H1 (cell line): ENCODE measurements around the gene GMNN.

Source experiments
- EGR1 ChIP-seq: IDR thresholded peaks from 2 replicates; pipeline ENCODE4 v1.6.1; 2011; ENCODE audit warnings: low read depth, low read length, borderline replicate concordance
- EZH2 ChIP-seq: fragments of 200-600 bp; sonication (generic); IDR thresholded peaks from 2 replicates; pipeline ENCODE4 v1.7.1; 2012; ENCODE audit warnings: low read depth, mild to moderate bottlenecking, moderate library complexity, low read length, inconsistent platforms; ENCODE audit not compliant: severe bottlenecking
- GABPA ChIP-seq: IDR thresholded peaks from 2 replicates; pipeline ENCODE4 v1.6.1; 2011; ENCODE audit warnings: mild to moderate bottlenecking, low read length, moderate library complexity, borderline replicate concordance; ENCODE audit not compliant: insufficient read depth
- GTF2F1 ChIP-seq: IDR thresholded peaks from 2 replicates; pipeline ENCODE4 v1.6.1; 2012; ENCODE audit warnings: low read depth, low read length, improper control_type of control experiment, borderline replicate concordance
- POLR2A ChIP-seq, 2 experiments: IDR thresholded peaks; 1 replicate in 1 of 2; 2 replicates in 1 of 2; pipeline ENCODE4 v1.6.1; 2011; ENCODE audit warnings: low read depth in 2 of 2, low read length in 2 of 2, mild to moderate bottlenecking in 2 of 2; ENCODE audit errors: control extremely low read depth in 1 of 2
- POLR2AphosphoS5 ChIP-seq: IDR thresholded peaks from 2 replicates; pipeline ENCODE4 v1.6.1; 2011; ENCODE audit warnings: low read depth, low read length
- SRF ChIP-seq: IDR thresholded peaks from 2 replicates; pipeline ENCODE4 v1.6.1; 2011; ENCODE audit warnings: mild to moderate bottlenecking, low read depth, low read length, moderate library complexity
- TAF1 ChIP-seq: IDR thresholded peaks from 2 replicates; pipeline ENCODE4 v1.6.1; 2011; ENCODE audit warnings: mild to moderate bottlenecking, low read depth, low read length
- ZNF274 ChIP-seq: IDR thresholded peaks from 2 replicates; pipeline ENCODE4 v1.7.0; 2012; ENCODE audit warnings: low read length, borderline replicate concordance; ENCODE audit errors: extremely low read depth
- TF ChIP-seq, protein P1 (sequence below), 3 experiments: IDR thresholded peaks; 1 replicate in 2 of 3; 2 replicates in 1 of 3; pipeline versions ENCODE4 v1.5.1 to v1.6.1; 2011; ENCODE audit warnings: low read length in 3 of 3, mild to moderate bottlenecking in 3 of 3, inconsistent platforms in 2 of 3, low read depth in 1 of 3, moderate library complexity in 1 of 3; ENCODE audit not compliant: insufficient read depth in 1 of 3; ENCODE audit errors: control extremely low read depth in 1 of 3
- TF ChIP-seq, protein P2 (sequence below): IDR thresholded peaks from 2 replicates; pipeline ENCODE4 v1.6.1; 2011; ENCODE audit warnings: low read length, improper control_type of control experiment

GRCh38 chr6:24825130-24825630 is 50.4 kb downstream of the GMNN start:
- TF ChIP-seq, protein P1, sequence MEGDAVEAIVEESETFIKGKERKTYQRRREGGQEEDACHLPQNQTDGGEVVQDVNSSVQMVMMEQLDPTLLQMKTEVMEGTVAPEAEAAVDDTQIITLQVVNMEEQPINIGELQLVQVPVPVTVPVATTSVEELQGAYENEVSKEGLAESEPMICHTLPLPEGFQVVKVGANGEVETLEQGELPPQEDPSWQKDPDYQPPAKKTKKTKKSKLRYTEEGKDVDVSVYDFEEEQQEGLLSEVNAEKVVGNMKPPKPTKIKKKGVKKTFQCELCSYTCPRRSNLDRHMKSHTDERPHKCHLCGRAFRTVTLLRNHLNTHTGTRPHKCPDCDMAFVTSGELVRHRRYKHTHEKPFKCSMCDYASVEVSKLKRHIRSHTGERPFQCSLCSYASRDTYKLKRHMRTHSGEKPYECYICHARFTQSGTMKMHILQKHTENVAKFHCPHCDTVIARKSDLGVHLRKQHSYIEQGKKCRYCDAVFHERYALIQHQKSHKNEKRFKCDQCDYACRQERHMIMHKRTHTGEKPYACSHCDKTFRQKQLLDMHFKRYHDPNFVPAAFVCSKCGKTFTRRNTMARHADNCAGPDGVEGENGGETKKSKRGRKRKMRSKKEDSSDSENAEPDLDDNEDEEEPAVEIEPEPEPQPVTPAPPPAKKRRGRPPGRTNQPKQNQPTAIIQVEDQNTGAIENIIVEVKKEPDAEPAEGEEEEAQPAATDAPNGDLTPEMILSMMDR (IDR thresholded peaks at IDR 0.05; ENCODE audit: control extremely low read depth in 1 of 3, insufficient read depth in 1 of 3, low read depth in 1 of 3, low read length in 3 of 3): no peak
- TF ChIP-seq TAF1 (no peak), POLR2AphosphoS5 (no peak), SRF (no peak), GTF2F1 (no peak), EZH2 (no peak), POLR2A (IDR thresholded peaks at IDR 0.05; ENCODE audit: control extremely low read depth in 1 of 2, low read depth in 2 of 2, low read length in 2 of 2) (no peak), GABPA (no peak), EGR1 (no peak), ZNF274 (no peak)
- TF ChIP-seq, protein P2, sequence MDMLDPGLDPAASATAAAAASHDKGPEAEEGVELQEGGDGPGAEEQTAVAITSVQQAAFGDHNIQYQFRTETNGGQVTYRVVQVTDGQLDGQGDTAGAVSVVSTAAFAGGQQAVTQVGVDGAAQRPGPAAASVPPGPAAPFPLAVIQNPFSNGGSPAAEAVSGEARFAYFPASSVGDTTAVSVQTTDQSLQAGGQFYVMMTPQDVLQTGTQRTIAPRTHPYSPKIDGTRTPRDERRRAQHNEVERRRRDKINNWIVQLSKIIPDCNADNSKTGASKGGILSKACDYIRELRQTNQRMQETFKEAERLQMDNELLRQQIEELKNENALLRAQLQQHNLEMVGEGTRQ: no peak
